AML-193 (cell line): Measurements from ENCODE around the gene VWA1.
"Not testable (repeated sequence)": the region's sequence is repeated elsewhere in the genome, so short reads cannot be mapped to it uniquely, and the experiment has no call there.

ENCODE experiments used
- DNase-seq, 2 experiments: peaks; one replicate each; lab custom pipeline; 2025; lab: John Stamatoyannopoulos, UW

Gene VWA1

DNA sequence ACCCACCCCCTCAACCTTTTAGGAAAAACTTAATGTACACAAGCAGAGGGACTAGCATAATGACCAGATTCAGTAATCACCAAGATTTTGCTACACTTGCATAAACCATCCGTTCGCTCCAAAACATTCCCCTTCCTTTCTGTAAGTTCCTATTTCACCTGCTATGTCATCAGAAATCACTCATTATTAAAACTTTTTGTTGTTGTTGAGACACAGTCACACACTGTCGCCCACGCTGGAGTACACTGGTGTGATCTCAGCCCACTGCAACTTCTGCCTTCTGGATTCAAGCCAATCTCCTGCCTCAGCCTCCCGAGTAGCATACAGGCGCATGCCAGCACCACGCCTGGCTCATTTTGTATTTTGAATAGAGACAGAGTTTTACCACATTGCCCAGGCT is 31.8 kb upstream of the VWA1 start:
- no peak for DNase-seq

DNA sequence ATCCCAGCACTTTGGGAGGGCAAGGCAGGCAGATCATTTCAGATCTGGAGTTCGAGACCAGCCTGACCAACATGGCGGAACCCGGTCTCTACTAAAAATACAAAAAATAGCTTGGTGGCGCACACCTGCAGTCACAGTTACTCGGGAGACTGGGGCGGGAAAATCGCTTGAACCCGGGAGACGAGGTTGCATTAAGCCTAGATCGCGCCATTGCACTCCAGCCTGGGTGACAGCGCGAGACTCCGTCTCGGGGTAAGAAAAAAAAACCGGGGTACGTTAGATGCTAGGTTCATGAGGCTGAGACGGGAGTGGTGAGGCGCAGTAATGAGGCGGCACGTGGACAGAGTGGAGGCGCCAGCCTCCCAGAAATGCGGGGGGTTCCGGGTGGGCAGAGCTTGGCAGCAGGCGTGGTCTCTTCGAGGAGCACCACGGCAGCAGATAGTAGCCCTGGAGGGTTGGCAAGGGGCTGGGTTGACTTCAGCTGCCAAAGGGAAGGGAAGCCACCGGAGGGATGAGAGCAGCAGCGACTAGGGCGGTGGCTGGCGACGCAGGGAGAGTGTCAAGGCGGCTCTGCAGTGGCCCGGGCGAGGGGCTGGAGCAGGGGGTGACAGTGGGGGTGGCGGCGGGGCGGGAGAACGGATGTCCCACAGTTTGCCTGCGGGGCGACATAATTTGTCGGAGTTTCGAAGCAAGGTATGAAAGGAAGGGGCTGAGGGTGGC is 29.2 kb upstream of the VWA1 start:
- no peak for DNase-seq

DNA sequence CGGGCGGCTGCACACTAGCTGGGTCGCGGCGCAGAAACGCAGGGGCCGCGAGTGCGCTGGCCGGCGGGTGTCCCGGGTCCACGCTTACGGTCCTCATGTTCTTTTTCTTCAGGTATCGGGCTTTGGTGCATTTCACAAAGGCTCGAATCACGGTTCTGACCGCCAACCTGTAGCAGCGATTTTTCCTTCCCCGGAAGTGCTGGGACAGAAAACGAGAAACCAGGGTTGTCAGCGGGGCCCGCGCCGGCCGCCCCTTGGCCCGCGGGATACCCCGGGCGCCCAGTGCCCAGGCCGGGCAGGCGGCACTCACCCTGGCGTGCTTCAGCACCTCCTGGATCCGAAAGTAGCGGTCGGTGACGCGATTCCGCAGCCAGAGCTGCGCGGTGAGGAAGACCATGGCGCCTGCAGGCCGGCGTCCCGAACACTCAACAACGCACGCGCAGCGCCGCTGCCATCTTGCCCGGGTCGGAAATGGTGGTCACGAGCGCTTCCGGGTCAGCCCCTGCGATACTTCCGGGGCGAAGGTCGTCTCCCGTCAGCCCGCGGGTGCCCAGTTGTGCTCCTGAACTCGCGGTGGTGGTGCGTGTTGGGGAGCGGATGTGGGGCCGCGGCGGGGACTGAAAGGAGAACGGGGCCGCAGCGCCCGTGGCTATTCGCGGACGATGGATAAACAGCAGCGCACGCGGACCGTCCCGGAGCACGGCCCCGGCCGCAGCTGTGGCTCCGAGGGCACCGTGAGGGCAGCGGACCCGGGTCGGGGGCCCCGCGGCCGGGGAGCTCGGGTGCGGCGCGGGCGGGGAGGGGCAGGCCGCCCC is 28.5 kb upstream of the VWA1 start, which contains the start of gene MRPL20:
Gene MRPL20 (minus strand): TSS at position 473 of the 815 bp plus-strand sequence. CDS start 76 bp downstream, at position 397.
- peak; percentile 82 to 91 for DNase-seq

DNA sequence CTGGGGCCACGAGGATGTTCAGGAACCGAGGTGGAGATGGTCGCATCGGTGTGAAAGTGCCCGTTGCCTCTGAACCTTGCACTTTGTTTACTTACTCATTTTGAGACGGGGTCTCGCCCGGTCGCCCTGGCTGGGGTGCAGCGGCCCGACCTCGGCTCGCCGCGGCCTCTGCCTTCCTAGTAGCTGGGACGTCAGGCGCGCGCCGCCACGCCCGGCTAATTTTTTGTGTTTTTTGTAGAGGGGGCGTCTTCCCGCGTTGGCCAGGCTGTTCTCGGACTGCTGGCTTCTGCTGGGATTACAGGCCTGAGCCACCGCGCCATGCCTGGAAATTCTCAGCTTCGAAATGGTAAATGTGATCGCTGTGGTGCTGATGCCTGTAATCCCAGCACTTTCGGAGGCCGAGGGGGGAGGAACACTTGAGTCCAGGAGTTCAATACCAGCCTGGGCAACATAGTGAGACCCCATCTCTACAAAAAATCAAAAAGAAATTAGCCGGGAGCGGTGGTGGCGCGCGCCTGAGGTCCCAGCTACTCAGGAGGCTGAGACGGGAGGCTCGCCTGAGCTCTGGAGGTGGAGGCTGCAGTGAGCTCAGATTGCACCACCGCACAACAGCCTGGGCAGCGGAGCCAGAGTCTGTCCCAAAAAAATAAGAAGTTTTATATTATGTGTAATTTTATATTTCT is 27.7 kb upstream of the VWA1 start:
- no peak for DNase-seq

DNA sequence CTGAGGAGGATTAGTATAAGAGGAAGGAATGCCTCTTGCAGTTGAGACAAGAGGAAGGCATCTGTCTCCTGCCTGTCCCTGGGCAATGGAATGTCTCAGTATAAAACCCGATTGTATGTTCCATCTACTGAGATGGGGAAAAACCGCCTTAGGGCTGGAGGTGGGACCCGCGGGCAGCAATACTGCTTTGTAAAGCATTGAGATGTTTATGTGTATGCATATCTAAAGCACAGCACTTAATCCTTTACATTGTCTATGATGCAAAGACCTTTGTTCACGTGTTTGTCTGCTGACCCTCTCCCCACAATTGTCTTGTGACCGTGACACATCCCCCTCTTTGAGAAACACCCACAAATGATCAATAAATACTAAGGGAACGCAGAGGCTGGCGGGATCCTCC is 25.3 kb upstream of the VWA1 start:
- not testable (repeated sequence) for DNase-seq

DNA sequence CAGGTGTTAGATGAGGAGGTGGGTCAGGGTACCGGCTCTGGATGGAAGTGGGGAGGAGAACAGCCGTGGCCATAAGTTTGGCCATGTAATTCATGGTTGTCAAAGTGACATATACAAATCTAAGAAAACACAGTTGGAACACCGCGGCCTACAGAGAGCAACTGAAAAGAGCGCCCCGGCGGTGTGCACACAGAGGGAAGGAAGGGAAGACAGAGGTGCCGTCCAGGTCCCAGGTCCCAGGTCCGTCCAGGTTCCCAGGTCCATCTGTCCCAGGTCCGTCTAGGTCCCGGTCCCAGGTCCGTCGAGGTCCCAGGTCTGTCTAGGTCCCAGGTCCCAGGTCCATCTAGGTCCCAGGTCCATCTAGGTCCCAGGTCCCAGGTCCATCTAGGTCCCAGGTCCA is 23.9 kb upstream of the VWA1 start:
- no peak for DNase-seq

DNA sequence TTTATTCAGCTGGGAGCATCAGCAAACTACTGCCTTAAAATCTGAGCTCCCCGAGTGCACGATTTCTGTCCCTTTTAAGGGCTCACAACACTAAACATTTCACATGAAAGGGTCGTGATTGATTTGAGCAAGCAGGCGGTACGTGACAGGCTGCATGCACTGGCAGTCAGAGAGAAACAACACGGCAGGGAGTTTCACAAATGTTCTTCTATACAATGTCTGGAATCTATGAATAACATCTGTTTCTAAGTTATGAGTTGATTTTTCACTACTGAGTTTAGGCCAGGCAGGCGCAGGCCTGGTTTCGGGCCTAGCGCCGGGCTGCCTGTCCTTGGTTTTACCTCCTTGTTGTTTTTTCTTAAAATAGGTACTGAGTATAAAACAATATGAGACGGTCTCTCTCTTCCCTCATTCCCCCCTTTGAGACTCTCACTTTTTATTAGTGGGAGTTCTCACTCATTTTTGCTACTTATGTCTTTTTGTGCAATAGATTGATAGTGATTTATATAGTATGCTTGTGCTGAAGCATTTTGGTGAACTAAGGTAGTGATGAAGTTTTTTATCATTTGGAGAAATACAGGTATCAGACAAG is 23.1 kb upstream of the VWA1 start:
- not testable (repeated sequence) for DNase-seq

DNA sequence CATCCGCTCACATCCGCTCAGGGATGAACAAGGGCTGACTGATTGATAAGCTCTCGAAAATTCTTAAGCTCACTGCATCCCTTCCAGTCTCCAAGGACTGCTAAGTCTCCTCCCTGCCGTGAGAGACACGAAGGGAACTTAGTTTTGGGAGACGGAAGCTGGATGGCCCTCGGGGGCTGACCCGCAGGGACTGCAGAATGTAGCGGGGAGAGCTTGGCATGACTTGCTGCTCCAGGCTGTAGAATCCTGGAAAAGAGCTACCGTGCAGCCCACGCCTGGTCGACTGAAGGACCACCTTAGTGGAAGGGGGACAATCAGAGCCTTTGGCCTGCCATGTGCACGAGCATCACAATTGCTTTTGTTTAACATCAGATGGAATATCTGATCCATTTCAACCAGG is 19.7 kb upstream of the VWA1 start:
- no peak for DNase-seq

DNA sequence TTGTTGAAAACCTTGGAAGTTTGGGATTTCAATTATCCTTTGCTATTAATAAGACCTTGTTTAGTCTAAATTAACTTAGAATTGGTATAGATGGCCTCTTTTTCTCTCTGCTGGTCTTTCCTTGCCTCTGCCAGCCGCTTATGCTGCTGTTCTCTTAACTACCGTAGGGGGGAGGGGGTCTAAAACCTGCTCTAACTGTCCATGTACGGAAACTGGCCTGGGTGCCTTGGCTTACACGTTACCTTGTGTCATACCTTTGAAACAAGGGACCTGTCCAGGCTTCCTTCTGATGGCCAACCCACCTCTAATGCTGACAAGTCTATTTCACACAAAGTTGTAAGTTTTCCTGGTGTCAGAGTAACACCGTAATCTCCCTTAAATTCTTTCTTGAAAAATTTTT is 18.1 kb upstream of the VWA1 start:
- not testable (repeated sequence) for DNase-seq

DNA sequence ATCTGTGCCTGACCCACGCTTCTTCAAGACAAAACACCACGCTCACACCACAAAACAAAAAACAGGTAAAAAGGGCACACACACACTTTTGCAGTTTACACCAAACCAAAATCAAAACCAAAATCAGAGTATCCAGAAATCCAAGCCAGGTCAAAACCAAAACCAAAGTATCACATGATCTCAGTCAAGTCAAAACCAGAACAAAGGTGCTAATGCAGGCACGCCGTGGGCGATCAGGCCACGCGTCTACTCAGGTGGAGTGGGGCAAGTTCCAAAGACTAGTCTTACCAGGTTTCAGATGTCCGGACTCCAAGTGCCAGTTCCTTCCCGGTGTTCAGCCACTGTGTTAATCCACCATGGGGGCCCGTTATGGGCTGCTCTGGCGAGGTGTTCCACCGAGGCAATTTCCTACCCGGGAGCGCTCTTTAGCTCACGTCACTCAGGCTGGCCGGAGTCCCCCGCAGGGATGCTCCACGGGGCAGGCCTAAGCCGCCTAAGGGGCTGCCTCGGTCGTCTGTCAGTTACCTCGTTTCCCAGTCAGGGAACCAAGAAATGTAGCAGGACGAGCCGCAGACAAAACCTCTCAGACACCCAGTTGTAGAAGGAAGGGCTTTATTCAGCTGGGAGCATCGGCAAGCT is 17.5 kb upstream of the VWA1 start:
- DNase-seq = not testable (repeated sequence)

DNA sequence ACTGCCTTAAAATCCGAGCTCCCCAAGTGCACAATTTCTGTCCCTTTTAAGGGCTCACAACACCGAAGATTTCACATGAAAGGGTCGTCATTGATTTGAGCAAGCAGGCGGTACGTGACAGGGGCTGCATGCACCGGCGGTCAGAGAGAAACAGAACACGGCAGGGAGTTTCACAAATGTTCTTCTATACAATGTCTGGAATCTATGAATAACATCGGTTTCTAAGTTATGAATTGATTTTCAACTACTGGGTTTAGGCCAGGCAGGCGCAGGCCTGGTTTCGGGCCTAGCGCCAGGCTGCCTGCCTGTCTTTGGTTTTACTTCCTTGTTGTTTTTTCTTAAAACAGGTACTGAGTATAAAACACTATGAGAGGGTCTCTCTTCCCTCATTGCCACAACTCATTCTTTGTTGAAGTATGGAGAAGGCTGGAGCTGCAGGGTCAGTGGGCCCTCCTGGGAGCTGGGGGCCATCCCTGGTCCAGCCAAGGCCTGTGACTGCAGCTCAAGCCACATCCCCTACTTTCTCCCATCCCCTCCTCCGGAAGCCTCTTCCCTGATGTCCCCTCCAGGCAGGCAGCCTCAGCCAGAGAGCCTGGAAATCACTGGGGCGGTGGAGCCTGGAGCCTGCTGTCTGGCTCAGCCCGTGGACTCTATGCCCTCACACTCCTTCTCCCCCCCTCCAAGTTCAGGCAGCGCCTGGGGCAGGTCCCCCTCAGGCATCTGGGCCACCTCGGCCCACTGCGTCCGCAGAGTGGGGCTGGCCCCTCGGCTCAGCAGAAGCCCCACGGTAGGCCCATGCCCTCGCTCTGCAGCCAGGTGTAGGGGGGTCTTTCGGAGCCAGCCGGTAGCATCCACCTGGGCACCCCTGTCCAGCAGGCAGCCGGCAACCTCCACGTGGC is 16.8 kb upstream of the VWA1 start:
- DNase-seq = no peak

DNA sequence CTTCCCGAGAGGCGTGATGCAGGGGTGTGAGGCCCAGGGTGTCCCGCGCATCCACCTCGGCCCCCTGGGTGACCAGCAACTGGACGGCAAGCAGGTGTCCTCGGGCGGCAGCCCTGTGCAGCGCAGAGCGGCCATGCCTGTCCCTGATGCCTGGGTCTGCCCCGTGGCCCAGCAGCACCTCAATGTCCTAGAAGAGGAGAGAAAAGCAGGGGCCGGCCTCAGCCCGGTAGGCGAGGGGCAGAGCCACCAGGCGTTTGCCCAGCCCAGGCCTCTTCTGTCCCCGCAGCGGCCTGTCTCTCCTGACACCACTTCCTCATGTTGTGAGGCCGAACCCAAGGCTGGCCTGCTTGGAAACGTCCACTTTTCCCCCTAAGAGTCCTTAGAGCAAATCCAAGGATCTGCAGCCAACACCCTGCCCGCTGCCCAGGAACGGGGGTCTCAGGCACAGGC is 16.1 kb upstream of the VWA1 start:
- DNase-seq = no peak

DNA sequence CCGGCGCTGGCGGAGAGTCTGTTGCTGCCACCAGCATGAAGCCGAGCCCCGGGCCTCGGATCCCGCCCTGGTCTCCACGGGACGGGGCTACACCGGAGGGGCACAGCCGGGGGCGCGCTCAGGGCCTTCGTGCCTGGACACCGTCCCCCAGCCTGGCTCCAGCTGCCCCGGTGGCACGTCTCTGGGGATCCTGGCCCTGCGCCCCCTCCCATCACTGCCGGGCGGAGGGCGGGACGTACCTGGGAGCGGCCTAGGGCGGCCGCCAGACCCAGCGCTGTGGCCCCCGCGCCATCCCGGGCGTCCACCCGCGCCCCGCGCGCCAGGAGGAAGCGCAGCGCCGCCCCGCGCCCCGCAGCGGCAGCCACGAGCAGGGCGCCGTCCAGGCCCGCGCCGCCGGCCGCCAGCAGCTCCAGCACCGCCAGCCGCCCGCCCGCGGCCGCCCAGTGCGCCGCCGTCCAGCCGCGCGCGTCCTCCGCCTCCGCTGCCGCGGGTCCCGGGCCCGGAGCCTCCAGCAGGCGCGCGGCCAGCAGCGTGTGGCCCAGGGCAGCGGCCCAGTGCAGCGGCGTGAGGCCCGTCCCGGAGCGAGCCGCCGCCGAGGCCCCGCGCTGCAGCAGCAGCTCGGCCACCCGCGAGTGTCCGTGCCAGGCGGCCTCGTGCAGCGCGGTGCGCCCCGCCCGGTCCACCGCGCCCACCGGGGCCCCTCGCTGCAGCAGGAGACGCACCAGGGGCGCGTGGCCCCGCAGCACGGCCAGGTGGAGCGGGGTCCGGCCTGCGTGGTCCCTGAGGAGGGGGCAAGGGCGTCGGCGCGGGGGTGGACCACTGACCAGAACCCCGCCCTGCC is 15.5 kb upstream of the VWA1 start:
- DNase-seq = no peak

DNA sequence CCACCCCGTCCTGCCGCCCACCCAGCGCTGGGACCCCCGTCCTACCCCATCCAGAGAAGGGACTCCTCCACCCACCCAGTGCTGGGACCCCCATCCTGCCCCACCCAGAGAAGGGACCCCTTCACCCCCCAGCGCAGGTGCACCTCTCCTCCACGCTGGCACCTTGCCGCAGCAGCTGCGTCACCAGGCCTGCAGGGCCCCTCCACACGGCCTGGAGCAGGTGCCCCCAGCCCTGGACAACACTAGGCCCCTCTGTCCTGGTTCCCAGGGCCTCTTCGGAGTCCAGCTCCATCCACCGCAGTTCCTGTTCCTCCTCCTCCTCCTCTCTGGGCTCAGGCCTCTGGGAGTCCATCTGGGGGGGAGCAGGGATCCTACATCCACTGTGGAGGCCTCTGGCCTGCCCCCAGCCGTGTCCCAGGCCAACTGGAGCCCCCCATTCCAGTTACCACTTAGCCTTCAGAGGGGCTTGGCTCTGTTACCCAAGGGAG is 14.8 kb upstream of the VWA1 start:
- no peak for DNase-seq

DNA sequence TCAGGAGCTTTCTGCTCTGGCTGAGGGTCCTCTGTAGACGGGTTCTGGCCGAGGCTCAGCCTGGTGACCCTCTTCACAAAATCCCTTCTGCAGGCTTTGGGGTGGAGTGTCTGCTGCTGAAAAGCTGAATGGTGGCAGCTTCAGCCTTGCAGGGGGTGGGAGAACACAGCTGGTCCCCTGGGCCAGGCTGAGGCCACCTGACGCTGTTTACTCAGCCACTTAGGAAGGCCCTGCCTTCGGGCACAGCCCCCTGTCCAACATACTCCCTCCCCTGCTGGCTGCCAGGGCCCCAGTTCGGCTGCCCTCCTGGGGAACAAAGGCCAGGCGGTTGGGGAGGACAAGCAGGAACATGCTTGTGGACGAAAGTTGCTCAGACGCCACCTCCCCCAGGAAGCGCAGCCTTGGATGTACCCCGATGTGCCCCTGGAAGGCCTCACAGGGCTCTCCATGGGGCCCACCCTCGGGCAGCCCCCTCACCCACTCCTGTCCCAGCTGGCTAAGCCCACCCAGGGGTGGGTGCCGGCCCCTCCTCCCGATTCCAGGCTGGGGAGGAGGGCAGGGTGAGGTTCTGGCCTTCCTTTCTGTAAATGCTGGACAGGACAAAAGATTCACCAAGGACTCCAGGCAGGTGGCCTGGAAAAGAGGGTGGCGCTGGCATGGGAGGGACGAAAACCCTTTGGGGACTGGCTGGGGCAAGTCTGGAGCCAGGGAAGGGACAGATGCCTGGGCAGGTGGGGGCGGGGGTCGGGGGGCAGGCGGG is 14.2 kb upstream of the VWA1 start, which contains the start of gene ANKRD65:
Gene ANKRD65 (minus strand): TSS at position 130 of the 760 bp plus-strand sequence. CDS start 271 bp downstream, outside the sequence.
- DNase-seq = no peak

DNA sequence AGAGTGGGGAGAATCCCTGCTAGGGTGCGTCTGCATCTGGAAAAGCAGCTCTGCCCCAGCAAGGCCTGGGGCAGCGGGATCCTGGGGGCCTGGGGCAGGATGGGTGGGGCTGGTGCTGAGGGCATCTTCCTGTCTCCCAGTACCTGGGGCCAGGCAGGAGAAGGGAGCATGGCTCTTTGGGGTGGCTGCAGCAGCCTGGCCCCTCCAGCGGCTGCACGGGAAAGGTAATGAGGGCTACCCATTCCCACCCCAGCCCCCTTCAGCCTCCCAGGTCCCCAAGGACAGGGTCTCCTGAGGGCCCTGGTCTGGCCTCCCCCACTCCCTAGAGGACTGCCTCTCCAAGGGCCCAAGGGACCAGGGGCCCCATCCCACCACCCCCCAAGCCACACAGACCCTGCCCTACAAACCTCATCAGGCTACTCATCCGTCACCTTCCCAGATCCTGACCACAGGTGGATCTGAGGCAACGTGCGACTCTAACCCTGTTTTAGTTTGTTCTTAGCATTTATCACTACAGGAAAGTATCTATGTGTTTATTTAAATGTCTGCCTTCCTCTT is 13.5 kb upstream of the VWA1 start:
- DNase-seq = no peak

DNA sequence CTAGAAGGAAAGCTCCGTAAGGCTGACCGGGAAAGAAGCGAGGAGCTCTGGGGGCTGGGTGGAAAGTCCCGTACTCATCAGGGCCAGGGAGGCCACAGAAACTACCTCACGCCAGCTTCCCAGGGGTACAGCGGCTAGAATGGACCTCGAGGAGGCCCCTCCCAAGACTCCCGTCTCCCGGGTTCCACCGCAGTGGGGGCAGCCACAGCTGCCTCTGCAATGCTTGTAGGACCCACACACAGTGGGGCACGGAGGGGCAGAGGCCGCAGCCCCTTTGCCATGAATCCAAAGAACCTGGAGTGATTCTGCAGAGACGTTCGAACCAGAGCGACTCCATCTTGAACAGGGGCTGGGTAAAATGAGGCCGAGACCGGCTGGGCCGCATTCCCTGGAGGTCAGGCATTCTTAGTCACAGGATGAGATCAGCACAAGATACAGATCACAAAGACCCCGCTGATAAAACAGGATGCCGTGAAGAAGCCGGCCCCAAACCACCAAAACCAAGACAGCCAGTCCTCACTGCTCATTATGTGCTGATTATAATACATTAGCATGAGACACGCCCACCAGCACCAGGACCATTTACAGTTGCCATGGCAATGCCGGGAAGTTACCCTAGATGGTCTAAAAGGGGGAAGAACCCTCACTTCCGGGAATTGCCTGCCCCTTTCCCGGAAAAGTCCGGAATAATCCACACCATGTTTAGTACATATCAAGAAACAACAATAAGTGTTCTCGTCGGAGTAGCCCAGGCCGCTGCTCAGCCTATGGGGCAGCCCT is 12.8 kb upstream of the VWA1 start:
- no peak for DNase-seq

DNA sequence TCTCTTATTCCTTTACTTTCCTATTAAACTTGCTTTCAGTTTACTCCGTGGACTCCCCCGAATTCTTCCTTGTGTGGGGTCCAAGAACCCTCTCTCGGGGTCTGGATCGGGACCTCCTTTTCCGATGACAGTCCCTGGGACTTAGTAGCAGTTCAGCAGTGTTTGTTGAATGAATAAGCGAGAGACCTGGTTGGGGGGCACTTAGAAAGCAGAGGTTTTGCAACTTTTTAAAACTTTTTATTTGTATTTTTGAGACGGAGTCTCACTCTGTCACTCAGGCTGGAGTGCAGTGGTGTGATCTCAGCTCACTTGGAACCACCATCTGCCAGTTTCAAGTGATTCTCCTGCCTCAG is 12.3 kb upstream of the VWA1 start:
- DNase-seq = no peak
